Measurements from ENCODE around the gene TEC. TPM values are rescaled to one million over a fixed set of nuclear protein-coding genes. Genes with fewer than 3 reads are reported as not detected.

The TEC gene
- total RNA-seq, 1 donor from 2014 or later, result 0.91 TPM

DNA sequence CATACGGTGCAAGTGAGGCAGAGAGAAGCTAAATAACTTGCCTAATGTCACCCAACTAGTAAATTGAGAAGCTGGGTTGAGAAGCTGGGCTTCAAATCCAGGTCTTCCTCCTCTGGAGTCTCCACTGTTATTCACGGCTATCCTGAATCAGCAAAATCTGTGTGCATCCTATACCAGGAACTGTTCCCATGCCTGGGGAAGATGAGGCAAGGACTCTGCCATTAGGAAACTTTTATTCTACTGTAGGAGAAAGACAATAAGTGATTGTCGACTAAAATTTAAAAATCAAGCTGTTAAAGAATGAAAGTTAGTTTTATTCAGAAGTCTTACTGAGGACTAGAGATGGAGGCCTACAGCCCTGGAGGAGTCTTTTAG is 872 bp upstream of the TEC start:
- intact Hi-C loops (cut with micrococcal nuclease), result loop anchor here (1.0 to 2.0 kb wide), 2 partner anchors 142 to 254 kb away; partner anchors contain the start of genes CNGA1 and NIPAL1

DNA sequence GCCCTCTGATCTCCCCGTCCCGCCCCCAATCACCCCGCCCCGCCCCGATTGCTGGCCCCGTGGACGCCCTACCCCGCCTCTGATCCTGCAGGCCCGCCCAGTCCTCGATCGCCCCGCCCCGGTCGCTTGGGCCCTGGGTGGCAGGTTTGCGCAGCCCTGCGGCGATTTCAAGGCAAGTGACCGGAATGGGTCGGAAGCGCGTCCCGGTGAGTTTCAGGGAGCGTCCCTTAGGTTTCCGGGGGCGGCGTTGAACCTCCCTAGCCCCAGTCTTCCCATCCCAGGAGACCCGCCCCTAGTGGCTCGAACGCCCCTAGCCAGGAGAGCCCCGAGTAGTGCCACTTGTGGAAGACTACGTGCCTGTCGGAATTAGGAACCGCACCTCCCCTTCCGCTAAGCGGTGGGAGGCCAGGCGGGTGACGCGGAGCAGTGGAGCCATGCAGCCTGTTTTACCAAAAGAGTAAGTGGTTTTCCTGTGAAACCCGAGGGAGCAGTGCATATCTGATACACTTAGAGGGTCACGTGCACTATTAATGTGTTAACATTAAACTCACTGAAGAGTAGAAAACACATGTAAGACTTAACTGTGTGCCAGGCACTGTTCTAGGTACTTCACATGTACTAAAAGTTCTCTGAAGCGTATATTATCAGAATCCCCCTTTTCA is 354 bp upstream of the TEC start:
- intact Hi-C loops (cut with micrococcal nuclease), result loop anchor here (1.0 to 5.0 kb wide), 8 partner anchors 71 to 808 kb away; partner anchors contain the start of genes CNGA1, COMMD8, FRYL and NFXL1

DNA sequence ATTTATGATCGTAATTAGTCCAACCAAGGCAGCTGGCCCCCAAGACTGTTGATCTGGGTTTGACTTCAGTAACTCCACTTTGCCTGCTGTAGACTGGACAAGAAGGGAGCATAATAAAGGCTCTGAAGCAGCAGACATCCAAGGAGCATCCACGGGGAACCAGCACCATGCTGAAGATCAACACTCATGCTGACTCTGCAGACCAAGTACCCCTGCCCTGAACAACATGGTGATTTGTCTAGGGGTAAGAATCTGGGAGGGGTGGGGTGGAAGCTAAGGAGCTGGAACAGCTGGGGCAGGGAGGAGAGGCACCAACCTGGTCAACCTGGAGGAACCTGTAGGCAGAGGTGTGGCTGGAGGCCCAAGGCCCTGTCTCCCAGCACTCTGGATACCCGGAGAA is 2.1 kb downstream of the TEC start:
- intact Hi-C loops (cut with micrococcal nuclease), result loop anchor here (5.0 kb wide), 2 partner anchors 640 to 805 kb away; partner anchors contain the start of genes COMMD8 and OCIAD2

DNA sequence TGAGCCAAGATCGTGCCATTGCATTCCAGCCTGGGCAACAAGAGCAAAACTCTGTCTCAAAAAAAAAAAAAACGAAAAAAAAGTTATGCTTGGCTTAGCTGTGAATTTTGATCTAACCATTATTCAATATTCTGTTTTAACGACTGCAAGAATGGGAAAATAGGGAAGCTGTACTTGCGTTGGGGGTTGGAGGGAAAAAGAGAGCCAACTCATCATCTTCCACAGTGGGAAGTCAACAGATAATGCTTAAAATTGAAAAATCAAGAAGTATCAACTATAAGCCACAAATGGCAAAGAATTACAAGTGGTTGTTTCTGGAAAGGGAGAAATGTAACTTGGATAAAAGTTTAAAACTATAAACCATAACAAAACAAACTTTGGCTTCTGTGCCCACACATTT is 2.9 kb downstream of the TEC start:
- intact Hi-C loops (cut with micrococcal nuclease), result loop anchor here (5.0 kb wide), 2 partner anchors 641 to 804 kb away; partner anchors contain the start of genes COMMD8 and OCIAD2

GRCh38 chr4:48262926-48263325 is 6.7 kb downstream of the TEC start:
- intact Hi-C loops (cut with micrococcal nuclease), result no loop called here

- intact Hi-C loops (cut with micrococcal nuclease), result no loop called here
These were observed 7.2 kb downstream of the TEC start for GRCh38 chr4:48262484-48262883.

DNA sequence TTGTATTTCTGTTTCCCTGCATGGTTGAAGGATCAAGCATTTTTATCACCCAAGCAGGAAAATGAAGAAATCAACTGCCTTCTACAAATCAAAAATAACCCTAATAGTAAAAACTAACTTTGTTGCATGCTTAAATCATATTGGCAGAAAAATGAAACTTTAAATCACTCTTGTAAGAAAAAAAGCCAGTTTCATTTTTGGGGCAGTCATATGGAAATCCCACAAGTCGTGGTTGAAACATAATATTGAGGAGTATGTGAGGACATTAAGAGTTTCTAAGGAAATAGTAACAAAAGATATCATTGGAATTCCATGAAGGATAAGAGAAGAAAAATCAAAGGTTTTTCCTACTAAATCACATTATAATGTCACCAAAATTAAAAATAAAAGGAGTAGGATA is 8.4 kb downstream of the TEC start:
- intact Hi-C loops (cut with micrococcal nuclease), result no loop called here

DNA sequence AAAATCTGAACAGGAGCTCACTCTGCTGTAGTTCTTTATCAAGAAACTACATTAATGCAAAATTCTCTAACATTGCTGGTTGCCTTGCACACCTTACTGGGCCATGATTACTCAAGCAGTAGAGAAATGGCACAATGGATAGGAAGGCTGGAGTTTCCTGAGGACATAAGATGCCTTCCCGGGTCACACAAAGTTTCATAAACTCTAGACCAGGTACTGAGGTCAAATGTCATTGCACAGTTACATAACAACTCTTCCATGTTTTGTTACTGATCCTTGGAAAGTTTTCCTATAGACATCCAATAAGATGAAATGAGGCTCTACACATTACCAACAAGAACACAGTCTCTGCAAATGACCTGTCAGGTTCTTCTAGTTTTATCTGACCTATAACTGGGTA is 9.9 kb downstream of the TEC start:
- intact Hi-C loops (cut with micrococcal nuclease), result no loop called here

DNA sequence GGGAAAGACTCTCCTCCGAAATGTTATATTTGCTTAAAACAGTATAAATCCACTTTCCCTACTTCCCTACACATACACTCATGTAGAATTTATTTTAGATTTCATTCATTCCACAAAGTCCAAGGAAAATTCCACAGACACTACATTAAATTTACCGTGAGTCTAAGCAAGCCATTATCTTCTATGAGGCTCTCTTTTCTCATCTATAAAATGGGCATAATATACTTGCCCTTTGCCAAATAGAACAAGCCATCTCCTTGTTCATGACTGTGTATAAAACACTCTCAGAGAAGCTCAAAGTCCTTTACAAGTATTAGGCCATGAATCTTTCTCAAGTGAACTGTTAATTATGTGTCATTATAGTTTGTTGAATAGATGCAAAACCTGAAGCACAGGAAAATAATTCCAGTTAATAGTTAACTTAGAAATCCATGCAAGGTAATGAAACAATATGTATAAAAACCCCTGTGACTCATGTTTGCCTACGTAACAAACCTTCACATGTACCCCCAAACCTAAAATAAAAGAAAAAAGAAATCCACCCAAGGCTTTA is 10.7 kb downstream of the TEC start:
- intact Hi-C loops (cut with micrococcal nuclease), result no loop called here

DNA sequence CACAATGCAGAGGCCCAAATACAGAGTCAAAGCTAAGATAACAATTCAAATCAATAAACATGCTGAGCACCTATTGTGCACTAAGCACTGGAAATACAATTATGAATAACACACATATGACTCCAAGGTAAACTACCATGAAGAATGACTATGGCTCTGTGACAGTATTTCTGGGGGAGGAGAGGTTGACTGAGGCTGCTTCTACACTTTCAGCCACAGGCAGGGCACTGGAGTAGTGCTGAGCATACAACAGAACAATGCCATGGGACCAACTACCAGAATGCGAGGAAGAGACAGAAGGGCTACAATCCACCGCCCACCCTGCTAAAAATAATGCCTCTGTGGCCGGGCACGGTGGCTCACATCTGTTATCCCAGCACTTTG is 13.7 kb downstream of the TEC start:
- intact Hi-C loops (cut with micrococcal nuclease), result no loop called here

GRCh38 chr4:48255072-48255958 is 14.3 kb downstream of the TEC start:
- intact Hi-C loops (cut with micrococcal nuclease), result no loop called here

DNA sequence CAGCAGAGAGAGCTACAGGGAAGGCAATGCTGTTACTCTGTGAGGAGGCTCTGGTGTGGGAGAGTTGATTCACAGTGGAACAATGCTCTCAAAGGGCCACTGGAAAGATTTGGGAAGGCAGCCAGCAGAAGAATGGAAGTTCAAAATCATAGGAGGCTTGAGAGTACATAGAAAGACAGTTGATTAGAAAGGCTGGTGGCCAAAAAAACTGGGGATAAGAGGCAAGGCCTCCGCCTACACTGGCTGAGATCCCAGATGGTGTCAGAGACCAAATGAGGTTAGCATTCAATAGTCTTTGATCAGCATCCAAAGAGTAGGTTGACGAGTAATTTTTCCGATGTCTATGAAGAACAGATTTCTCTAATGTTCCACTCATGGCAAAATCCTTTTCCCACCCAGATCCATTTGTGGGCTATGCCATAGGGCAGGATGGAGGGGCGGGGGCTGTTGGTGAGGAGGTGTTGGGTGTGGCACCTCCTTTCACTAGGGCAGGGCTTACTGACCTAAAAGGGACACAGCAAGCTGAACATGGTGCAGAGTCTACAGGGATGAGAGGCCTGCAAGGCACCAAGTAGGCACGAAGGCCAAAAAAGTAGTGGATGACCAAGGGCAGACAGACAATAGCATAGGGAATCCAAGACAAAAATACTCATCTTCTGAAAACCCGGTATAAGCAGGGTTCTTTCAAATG is 15.1 kb downstream of the TEC start:
- intact Hi-C loops (cut with micrococcal nuclease), result no loop called here

DNA sequence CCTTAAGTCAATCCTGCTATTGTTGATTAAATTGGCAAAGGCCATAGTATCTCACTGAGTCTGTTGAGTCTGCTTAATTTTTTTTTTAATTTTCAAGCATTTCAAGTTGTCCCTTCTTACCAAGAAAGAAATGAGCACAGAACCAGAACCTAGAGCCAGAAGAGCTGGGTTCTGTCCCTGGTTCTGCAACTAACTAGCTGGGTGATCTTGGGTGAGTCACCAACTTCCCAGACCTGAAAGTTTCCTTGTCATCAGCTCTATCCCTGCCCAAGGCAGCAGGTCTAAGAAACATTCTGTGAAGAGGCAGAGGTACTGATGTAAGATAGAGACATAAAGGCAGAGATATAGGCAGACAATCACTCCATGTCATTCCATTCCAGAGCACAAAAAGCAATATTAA is 17.3 kb downstream of the TEC start:
- intact Hi-C loops (cut with micrococcal nuclease), result no loop called here

GRCh38 chr4:48250980-48251379 is 18.7 kb downstream of the TEC start:
- intact Hi-C loops (cut with micrococcal nuclease), result no loop called here

- intact Hi-C loops (cut with micrococcal nuclease), result no loop called here
These were observed 19.3 kb downstream of the TEC start for GRCh38 chr4:48250343-48250742.

- intact Hi-C loops (cut with micrococcal nuclease), result no loop called here
These were observed 20.3 kb downstream of the TEC start for GRCh38 chr4:48249378-48249777.

DNA sequence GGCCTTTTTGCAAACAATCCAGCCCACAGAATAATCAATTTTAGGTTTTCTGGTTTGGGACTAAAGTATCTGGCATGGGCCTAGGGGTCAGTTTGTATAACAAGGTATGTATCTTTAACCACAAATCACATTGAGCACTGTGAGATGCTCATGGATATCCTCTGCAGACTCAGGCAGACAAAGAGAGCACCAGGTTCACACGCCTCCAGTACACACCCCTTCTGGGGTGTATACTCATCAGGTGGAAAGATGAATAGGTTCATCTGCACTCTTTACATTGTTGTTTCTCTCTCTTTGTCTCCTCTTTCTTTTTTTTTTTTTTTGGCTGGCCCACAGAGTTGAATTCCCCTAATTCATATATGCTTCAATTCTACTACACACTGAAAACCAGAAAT is 21.1 kb downstream of the TEC start:
- intact Hi-C loops (cut with micrococcal nuclease), result no loop called here

- intact Hi-C loops (cut with micrococcal nuclease), result no loop called here
These were observed 21.6 kb downstream of the TEC start for GRCh38 chr4:48247878-48248558.

- intact Hi-C loops (cut with micrococcal nuclease), result no loop called here
These were observed 22.3 kb downstream of the TEC start for GRCh38 chr4:48247142-48247877.

DNA sequence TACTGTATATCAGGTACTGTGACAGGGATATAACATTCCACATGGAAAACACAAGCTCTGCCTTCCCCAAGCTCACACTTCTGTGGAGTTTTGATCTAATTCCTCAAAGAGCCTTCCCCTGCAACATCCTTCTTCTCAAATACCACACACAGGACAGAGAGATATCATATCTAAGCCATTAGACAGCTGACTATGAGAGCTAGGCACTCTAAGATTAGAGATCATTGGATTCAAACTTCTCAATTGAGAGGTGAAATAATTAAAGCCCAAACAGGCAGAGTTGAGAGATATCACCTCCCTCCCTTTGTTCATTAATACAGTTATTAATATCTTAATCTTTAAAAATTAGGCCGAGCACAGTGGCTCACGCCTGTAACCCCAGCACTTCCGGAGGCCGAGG is 25.0 kb downstream of the TEC start:
- intact Hi-C loops (cut with micrococcal nuclease), result no loop called here

All from T-helper 1 cell treated with Interleukin-12 subunit alpha and Interleukin-12 subunit beta and Interleukin-4 antibody, amounts not matched to agents 30 ng/mL and 1 ng/mL, for 36 hours (primary cell).